GM13977 (cell line): ENCODE data around the gene MSH6.
"Not testable (repeated sequence)": the region's sequence is repeated elsewhere in the genome, so short reads cannot be mapped to it uniquely, and the experiment has no call there.

Experiments used
- DNase-seq: peaks from one replicate; pipeline ENCODE4 v3.0.0; 2012; ENCODE audit warnings: low spot score
- in situ Hi-C: fragments of 300-500 bp; cut with MboI; formaldehyde crosslinking; loops from one replicate; pipeline ENCODE4 v1.12.0; 2022; ENCODE audit warnings: low sequenced_read_pairs, low pct_unique_long_range_greater_than_20kb, mixed read lengths, inconsistent platforms; ENCODE audit not compliant: unreplicated experiment
- TF ChIP-seq, protein P1 (sequence below): IDR thresholded peaks from 2 replicates; pipeline ENCODE4 v1.5.1; 2012; ENCODE audit warnings: mild to moderate bottlenecking, control low read depth; ENCODE audit not compliant: insufficient read depth; ENCODE audit errors: extremely low read depth, missing control alignments

MSH6 gene

DNA sequence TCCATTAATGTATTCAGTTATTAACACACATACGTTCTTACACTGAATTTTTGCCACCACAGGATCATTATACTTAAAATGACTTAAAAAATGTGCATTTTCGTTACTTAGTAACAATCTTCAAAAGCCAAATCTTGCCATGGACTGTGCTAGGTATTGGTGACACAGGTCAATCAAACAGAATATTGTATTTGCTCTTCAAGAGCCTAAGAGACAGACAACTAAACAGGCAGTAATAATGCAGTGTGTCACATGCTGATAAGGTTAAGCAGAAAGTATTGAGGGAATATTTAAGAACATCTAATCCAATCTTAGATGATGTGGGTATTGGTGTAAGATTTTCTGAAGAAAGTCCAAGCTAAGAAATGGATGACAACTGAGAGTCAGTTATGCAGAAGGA, 66.4 kb downstream of the MSH6 start:
- in situ Hi-C loops = loop anchor here (10.0 kb wide), 1 partner anchor 255 kb away; no protein-coding TSS in a partner anchor
- TF ChIP-seq, protein P1, sequence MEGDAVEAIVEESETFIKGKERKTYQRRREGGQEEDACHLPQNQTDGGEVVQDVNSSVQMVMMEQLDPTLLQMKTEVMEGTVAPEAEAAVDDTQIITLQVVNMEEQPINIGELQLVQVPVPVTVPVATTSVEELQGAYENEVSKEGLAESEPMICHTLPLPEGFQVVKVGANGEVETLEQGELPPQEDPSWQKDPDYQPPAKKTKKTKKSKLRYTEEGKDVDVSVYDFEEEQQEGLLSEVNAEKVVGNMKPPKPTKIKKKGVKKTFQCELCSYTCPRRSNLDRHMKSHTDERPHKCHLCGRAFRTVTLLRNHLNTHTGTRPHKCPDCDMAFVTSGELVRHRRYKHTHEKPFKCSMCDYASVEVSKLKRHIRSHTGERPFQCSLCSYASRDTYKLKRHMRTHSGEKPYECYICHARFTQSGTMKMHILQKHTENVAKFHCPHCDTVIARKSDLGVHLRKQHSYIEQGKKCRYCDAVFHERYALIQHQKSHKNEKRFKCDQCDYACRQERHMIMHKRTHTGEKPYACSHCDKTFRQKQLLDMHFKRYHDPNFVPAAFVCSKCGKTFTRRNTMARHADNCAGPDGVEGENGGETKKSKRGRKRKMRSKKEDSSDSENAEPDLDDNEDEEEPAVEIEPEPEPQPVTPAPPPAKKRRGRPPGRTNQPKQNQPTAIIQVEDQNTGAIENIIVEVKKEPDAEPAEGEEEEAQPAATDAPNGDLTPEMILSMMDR = no peak
- no peak for DNase-seq

DNA sequence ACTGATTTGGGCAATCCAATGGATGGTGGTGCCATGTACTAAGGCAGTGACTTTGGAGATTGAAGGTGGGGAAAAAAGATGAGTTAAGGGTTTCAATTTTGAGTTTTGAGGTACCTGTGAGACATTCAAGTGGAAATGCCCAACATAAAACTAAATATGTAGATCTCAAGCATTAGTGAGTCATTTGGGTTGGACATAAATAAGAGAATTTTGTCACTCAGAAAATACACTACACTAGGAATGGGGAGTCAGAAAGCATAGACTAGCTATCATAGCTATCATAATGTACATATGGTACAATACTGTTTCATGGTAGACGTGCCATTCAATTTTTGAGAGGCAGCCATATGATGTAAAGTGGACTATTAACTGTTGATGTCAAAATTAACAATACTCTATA, 67.3 kb downstream of the MSH6 start:
- DNase-seq = no peak
- in situ Hi-C loops = loop anchor here (25.0 kb wide), 1 partner anchor 562 kb away; no protein-coding TSS in a partner anchor
- TF ChIP-seq, protein P1 = no peak

DNA sequence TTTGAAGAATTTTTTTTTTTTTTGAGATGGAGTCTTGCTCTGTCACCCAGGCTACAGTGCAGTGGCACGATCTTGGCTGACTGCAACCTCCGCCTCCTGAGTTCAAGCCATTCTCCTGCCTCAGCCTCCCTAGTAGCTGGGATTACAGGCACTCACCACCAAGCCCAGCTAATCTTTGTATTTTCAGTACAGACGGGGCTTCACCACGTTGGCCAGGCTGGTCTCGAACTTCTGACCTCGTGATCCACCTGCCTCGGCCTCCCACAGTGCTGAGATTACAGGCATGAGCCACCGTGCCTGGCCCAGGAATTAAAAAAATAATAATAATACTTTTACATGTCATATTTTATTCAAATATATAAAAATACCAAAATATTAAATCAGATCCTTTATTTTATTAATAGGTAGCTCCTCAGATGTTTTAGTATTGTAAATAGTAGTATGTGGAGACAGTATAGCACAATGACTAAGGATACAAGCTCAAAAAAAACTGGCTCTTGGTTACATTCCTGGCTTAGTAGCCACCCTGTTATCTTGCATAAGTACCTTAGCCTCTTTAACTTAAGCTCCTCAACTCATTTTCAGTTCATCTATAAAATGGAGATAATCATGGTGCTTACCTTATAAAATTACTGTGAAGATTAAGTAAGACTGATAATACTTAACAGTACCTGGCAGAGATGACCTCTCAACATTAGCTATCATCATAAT, 70.3 kb downstream of the MSH6 start:
- not testable (repeated sequence) for DNase-seq

More for the DNA sequence above, 70.3 kb downstream of the MSH6 start:
- in situ Hi-C loops = loop anchor here (25.0 kb wide), 1 partner anchor 559 kb away; no protein-coding TSS in a partner anchor
